SIG-M5 (cell line): ENCODE data around the gene VPS37B.

Source experiments
- DNase-seq: peaks from one replicate; lab custom pipeline; 2025; lab: John Stamatoyannopoulos, UW

Gene VPS37B

GRCh38 chr12:122838841-122839240 is 57.1 kb downstream of the VPS37B start:
- no peak for DNase-seq

GRCh38 chr12:122837306-122838265 is 58.3 kb downstream of the VPS37B start:
- no peak for DNase-seq

GRCh38 chr12:122836027-122836921 is 59.6 kb downstream of the VPS37B start:
- DNase-seq, result no peak

GRCh38 chr12:122835750-122836026 is 60.2 kb downstream of the VPS37B start:
- DNase-seq, result no peak

- no peak for DNase-seq
These were observed 60.8 kb downstream of the VPS37B start, which contains the start of gene HIP1R for GRCh38 chr12:122834921-122835749. Gene HIP1R (plus strand): TSS chr12:122835457. CDS start chr12:122835551, 94 bp downstream.

- no peak for DNase-seq
These were observed 61.6 kb downstream of the VPS37B start for GRCh38 chr12:122834104-122834920.

GRCh38 chr12:122830517-122831214 is 65.3 kb downstream of the VPS37B start:
- DNase-seq, result no peak

- DNase-seq, result no peak
These were observed 68.7 kb downstream of the VPS37B start for GRCh38 chr12:122827258-122827657.

GRCh38 chr12:122825773-122826724 is 69.9 kb downstream of the VPS37B start:
- no peak for DNase-seq

GRCh38 chr12:122823429-122823828 is 72.5 kb downstream of the VPS37B start:
- DNase-seq, result no peak

GRCh38 chr12:122820838-122821271 is 75.1 kb downstream of the VPS37B start:
- DNase-seq, result no peak

- no peak for DNase-seq
These were observed 75.8 kb downstream of the VPS37B start for GRCh38 chr12:122820138-122820537.

- no peak for DNase-seq
These were observed 76.6 kb downstream of the VPS37B start for GRCh38 chr12:122819209-122819785.
